HG02571 (cell line): ENCODE measurements around the gene CKAP2L.
A peak's percentile ranks its signal among the peaks of the same experiment; 100 is the strongest.
"Not testable (repeated sequence)": the region's sequence is repeated elsewhere in the genome, so short reads cannot be mapped to it uniquely, and the experiment has no call there.

Source experiments
- ATAC-seq: cut with Tn5 transposase; IDR thresholded peaks from one replicate; pipeline ENCODE4 v1.9.1; 2021; ENCODE audit warnings: mild to moderate bottlenecking, moderate library complexity; ENCODE audit not compliant: unreplicated experiment

CKAP2L gene

GRCh38 chr2:112727276-112728028, 37.0 kb downstream of the CKAP2L start:
- ATAC-seq = no peak

GRCh38 chr2:112726487-112727190, 37.8 kb downstream of the CKAP2L start:
- ATAC-seq = peak; percentile 80

- peak; percentile 37 for ATAC-seq
Measured at GRCh38 chr2:112725545-112726457, 38.6 kb downstream of the CKAP2L start.

- ATAC-seq = no peak
Measured at GRCh38 chr2:112724591-112725525, 39.6 kb downstream of the CKAP2L start.

- ATAC-seq = no peak
Measured at GRCh38 chr2:112723995-112724394, 40.4 kb downstream of the CKAP2L start.

GRCh38 chr2:112723547-112723940, 40.9 kb downstream of the CKAP2L start:
- no peak for ATAC-seq

GRCh38 chr2:112722816-112723546, 41.4 kb downstream of the CKAP2L start:
- no peak for ATAC-seq

GRCh38 chr2:112721819-112722522, 42.4 kb downstream of the CKAP2L start:
- ATAC-seq = no peak

GRCh38 chr2:112720785-112721184, 43.6 kb downstream of the CKAP2L start, which contains the start of gene NT5DC4:
NT5DC4 (plus strand) TSS chr2:112721020; CDS start chr2:112721080, 60 bp downstream.
- no peak for ATAC-seq

- ATAC-seq = no peak
Measured at GRCh38 chr2:112718863-112719370, 45.5 kb downstream of the CKAP2L start.

GRCh38 chr2:112716826-112717352, 47.5 kb downstream of the CKAP2L start:
- ATAC-seq = not testable (repeated sequence)

- ATAC-seq = not testable (repeated sequence)
Measured at GRCh38 chr2:112716094-112716493, 48.3 kb downstream of the CKAP2L start.

GRCh38 chr2:112714836-112715631, 49.4 kb downstream of the CKAP2L start:
- no peak for ATAC-seq

- ATAC-seq = no peak
Measured at GRCh38 chr2:112714331-112714730, 50.1 kb downstream of the CKAP2L start.

- ATAC-seq = no peak
Measured at GRCh38 chr2:112713926-112714325, 50.5 kb downstream of the CKAP2L start.

GRCh38 chr2:112713585-112713925, 50.9 kb downstream of the CKAP2L start:
- ATAC-seq = no peak

GRCh38 chr2:112712903-112713584, 51.4 kb downstream of the CKAP2L start:
- ATAC-seq = no peak
